HG02798 (cell line): Measurements from ENCODE around the gene PPA1.
"Not testable (repeated sequence)": the region's sequence is repeated elsewhere in the genome, so short reads cannot be mapped to it uniquely, and the experiment has no call there.

Source experiments
- ATAC-seq: cut with Tn5 transposase; IDR thresholded peaks from one replicate; pipeline ENCODE4 v1.9.1; 2021; ENCODE audit warnings: mild to moderate bottlenecking; ENCODE audit not compliant: unreplicated experiment, poor library complexity

PPA1 gene

DNA sequence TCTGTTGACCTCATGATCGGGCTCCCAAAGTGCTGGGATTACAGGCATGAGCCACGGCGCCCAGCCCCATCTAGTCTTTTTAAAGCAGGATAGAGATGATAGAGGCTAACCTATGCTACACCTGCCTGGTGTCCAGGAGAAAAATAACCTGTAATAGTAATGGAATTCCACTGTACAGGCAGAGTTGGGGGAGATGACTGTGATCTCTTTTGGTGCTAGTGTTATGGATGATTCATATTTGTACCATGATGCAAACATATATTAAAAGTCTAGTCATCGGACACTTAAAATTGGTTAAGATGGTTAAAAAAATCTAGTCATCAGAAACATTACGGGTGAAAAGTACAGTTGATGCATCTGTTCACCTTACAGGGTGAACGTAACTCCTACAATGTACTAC, 56.8 kb downstream of the PPA1 start:
- ATAC-seq: no peak

DNA sequence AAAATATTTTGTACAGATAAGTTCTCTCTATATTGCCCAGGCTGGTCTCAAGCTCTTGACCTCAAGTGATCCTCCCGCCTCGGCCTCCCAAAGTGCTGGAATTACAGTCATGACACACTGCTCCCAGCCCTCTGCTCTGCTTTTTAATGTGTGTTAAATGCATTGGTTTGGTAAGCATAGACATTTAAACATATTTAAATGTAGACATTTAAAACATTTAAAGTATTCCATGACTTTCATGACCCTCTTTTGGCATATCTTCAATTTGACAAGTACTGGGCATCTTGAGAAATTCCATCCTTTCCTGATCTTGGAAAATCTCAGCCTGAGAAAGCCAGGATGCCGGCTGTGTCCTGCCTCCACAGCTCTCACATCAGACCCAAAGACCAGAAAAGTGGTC, 57.7 kb downstream of the PPA1 start:
- no peak for ATAC-seq

DNA sequence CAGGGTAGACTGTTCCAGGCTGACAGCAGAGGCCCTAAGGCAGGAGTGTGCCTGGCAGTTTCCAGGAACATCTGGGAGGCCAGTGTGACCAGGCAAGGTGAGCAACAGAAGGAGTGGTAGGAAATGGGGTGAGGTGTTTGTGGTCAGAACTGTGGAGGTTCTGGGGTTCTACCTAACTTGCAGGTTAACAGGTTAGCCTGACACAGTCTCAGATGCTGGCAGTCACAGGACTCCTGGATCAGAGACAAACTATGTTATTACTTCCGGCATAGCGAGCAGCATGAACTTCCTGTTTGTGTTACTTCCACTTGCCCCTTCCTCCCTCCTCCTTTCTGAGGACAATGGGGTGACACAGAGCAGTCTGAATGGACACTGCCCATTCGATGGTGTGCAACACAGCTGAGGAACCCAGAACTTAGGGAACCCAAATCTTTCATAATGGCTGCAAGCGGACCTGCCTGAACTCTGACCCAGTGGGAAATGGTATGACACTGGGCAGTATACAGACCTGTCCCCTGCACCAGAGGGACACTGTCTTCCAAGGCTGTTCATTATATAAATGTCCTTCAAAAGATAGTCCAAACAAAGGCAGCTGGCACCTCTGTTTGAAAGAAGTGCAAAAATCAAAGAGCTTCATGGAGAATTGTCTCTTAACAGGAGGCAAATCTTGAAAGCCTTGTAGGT, 59.0 kb downstream of the PPA1 start:
- no peak for ATAC-seq

DNA sequence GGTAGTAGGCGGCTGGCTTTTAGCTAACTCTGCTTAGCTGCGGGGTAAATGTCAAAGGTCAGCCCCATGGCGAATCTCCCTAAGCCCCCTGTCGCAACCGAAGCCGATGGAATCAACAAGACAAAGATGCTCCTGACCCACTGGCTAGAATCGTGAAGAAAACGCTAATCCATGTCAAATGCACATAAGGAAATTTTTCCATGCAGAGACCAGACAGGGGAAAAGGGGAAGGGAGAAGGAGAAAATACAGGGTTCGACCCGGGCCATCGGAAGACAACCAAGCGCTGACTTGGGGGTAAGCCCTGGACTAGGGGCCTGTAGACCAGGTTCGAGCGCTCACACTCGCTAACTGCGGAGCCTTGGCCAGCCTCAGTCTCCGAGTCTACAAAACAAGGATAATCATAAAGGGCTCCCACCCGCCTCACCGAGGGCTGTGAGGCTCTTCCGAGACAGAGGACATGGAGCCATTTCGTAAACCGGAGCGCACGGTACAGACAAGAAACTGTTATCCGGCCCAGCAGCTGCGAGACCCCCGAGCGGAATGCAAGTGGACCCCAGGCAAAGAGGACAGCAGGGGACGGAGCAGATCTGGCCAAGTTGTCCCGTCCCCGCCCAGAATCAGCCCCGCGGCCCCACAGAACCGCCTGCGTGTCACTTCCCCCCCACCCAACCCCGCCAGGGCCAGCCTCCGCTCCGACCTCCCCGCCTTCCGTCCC, 63.4 kb downstream of the PPA1 start:
- no peak for ATAC-seq

DNA sequence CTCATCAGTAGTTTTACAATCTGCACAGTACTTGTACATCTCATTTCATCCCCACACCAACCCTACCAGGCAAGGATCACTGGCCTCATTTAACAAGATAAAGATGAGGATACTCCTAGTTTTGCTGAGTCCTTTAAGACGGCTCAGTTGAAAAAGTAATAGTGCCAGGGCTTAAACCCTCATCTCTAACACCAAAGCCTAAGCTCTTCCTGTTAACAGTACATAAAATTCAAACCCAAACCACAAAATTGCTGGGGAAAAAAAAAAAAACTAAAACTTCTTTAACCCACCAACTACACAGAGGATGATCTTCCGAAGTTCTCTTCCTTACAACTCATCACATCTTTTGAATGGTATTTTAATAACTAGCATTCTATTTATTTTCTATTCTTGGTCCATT, 64.2 kb downstream of the PPA1 start:
- no peak for ATAC-seq

DNA sequence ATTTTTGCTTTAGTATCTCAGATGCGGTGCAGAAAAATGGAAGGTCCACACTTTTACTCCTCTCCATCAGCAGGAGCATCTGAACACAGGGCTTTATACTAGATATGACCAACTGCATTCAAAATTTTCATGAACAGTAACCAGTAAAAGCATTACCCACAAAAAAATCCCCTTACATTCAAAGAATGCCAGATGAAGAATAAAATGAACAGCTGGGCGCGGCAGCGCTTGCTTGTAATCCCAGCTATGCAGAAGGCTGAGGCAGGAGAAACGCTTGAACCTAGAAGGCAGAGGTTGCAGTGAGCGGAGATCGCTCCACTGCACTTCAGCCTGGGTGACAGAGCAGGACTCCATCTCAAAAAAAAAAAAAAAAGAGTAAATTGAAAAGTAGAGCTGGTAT, 66.0 kb downstream of the PPA1 start:
- ATAC-seq: no peak

DNA sequence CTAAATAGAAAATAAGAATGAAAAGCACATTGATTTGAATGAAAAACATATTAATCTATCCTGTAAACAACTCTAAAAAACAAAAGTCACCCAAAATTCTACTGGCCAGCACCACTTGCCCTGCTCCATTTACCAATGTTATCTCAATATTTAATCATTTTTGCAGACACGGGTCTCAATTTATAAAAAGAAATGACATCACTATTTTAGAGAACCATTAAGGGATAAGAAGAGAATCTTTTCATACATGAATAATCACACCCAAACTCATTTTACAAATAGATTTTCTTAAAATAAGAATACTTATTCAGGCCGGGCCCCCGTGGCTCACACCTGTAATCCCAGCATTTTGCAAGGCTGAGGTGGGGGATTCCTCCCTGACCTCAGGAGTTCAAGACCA, 66.8 kb downstream of the PPA1 start:
- ATAC-seq: no peak

DNA sequence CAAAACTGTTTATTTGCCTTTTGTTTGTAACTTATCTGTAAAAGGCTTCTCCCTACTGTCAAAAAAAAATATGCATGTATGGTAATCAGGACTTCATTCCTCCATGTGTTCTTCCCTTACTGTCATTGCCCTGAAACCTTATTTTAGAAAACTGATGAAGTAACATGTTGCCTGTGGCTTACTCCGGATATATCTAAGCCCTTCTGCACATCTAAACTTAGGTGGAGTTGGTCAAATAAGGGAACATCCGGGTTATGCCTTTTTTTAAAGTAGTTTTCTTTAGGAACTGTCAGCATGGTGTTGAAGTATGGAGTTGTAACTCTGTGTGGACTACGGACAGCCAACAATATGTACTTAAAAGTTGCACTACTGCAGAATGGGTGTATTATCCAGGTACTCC, 69.1 kb downstream of the PPA1 start:
- ATAC-seq: no peak

DNA sequence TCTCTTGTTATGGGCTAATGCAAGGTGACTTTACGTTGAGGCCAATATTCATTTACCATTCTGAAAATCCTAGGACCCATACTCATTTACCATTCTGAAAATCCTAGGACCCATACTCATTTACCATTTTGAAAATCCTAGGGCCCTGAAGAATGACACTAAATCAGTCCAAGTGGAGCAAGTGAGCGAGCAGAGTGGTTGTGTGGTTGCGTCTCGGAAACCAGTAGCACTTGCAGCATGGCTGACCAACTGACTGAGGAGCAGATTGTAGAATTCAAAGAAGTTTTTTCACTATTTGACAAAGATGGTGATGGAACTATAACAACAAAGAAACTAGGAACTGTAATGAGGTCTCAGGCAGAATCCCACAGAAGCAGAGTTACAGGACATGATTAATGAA, 69.8 kb downstream of the PPA1 start:
- ATAC-seq: no peak

DNA sequence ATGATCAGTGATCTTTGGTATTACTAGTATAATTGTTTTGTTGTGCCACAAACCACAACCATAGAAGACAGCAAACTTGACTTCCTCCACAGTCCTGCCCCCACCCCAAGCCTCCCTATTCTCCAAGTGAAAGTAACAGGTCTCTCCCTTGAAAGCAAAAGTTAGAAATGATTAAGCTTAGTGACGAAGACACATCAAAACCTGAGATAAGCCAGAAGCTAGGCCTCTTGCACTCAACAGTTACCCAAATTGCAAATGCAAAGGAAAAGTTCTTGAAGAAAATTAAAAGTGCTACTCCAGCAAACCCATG, 70.4 kb downstream of the PPA1 start:
- ATAC-seq: peak; percentile 79

DNA sequence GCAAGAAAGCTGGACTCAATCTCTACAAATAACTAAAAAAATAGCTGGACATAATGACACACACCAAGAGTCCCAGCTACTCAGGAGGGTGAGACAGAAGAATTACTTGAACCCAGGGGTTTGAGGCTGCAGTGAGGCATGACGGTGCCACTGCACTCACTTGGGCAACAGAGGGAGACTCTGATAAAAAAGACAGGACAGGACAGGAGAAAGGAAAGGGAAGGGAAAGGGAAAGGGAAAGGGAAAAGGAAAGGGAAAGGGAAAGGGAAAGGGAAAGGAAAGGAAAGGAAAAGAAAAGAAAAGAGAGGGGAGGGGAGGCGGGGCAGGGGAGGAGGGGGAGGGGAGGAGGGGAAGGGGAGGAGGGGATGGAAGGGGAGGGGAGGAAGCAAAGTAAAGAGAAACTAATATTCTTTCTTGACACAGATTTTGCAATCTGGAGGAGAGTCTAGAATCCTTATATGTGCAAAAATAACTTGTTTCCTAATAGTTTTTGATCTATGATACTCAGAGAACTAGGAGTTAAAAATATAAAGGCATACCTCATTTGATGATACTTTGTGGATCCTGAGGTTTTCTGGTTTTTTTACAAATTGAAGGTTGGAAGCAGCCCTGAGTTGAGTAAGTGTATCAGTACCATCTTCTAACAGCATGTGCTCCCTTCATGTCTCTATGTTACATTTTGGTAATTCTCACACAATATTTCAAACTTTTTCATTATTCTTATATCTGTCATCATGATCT, 70.9 kb downstream of the PPA1 start:
- ATAC-seq: no peak

DNA sequence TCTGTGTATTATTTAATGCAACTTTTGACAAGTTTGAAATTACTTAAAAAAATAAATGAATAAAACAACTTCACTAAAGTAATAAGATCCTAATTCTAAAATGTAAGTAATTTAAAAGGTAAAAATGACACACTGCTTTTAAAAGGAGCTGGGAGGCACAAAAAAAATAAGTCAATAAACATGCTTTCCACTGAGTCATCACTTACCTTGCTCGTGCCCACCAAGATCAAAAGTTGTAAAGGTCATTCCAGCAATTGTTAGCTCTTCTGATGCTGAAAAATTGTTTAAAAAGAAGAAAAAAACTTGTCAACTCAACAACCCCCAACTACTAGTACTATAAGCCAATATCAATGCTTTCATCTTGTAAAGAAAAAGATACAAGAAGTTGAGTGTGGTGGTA, 72.4 kb downstream of the PPA1 start:
- ATAC-seq: no peak

DNA sequence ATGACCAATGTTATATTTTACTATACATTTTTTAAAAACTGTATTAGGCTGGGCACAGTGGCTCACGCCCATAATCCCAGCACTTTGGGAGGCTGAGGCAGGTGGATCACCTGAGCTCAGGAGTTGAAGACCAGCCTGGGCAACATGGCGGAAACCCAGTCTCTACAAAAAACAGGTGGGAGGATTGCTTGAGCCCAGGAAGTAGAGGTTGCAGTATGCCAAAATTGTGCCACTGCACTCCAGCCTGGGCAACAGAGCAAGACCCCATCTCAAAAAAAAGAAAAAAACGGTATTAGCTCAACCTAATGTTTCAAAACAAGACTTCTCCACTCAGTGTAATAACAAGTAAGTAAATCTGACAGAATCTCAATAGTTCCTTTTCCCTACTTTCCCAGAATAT, 73.9 kb downstream of the PPA1 start:
- ATAC-seq: not testable (repeated sequence)

DNA sequence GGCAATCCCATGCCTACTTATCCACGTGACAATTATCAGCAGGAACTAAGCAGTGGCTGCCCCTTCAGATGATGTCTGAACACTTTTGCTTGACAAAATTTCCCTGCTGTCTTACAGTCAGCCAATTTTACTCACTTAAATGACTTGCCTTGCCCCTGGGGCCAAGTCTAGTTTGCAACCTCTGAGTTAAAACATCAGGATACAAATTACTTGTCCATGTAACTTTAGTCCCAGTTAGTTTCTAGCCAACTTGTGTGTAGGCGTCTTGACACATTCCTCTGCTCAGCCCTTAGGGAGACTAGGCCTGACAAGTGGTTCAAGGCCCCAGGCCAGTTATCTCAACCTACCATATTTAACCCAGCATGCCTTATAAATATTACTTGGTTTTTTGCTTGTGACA, 75.1 kb downstream of the PPA1 start:
- no peak for ATAC-seq

DNA sequence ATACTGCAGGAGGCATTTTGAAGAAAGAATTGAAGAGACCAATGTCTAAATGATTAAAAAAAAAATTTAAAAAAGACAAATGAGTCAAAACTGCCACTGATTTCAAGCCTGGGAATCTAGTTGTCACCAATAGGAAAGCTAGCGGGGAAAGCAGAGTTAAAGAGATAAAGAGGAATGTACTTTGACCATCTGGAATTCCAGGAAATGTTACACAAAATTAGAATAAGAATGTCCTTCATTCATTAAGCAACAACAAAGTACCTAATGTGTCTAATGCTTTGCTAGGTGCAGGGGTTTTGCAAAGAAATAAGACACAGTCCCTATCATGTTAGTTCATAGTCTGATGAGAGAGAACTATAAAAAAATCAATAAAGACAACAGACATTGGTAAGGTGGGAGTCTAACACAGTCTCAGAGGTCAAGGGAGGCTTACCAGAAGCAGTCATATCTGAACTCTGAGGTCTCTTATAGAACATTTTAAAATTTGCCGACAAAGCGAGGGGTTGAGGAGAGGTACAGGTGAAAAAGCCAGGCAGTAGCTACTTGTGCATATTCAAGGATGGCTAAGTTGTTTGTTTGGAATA, 77.9 kb downstream of the PPA1 start:
- ATAC-seq: no peak
